ENCODE data around the gene RIPOR1. TPM values are rescaled to one million over a fixed set of nuclear protein-coding genes. Genes with fewer than 3 reads are reported as not detected.

The RIPOR1 gene
- total RNA-seq, 1 donor from 2014 or later: 159 TPM

DNA sequence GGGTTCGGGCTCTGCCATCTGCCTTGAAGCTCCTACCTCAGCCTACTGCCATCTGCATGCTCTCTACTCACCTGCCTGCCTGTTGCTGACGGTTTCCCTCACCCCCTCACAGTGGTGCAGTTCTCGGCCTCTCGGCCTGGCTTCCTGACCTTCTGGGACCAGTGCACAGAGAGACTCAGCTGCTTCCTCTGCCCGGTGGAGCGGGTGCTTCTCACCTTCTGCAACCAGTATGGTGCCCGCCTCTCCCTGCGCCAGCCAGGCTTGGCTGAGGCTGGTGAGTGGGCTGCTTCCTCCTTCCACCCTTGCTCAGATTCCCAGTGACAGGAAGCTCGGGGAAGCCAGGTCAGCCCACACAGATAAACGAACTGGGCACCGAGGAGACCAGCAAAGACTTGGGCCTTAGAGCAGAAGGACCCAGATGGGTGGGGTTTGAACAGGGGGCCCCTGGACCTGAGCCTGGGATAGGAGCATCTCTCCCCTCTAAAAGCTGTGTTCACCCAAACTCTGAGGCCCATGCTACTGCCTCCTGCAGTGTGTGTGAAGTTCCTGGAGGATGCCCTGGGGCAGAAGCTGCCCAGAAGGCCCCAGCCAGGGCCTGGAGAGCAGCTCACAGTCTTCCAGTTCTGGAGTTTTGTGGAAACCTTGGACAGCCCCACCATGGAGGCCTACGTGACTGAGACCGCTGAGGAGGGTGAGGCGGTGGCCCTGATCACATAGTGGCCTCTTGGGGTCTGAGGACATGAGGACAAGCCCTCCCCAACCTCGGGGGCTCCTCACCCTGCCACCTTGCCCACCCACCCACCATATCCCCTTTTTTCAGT lies 16.4 kb downstream of the RIPOR1 start:
- ChIA-PET POLR2A (interaction anchor here (0.6 to 5.9 kb wide), 11 partner anchors 8 to 700 kb away, joined by 3 to 77 read pairs (median 5); partner anchors contain the start of genes ACD, CARMIL2, CTCF and RIPOR1), CTCF (interaction anchor here (0.9 to 10.6 kb wide), 10 partner anchors 11 to 124 kb away, joined by 3 to 200 read pairs (median 20); partner anchors contain the start of genes ATP6V0D1, C16orf86, CARMIL2 and CTCF)
- ATAC-seq (ENCODE audit: low read depth): no peak
- DNase-seq: no peak
- intact Hi-C loops (cut with micrococcal nuclease): no loop called here
- H3K4me1 Mint-ChIP-seq: peaks cover 87% of the 10 kb centered on the region
- H3K4me3 Mint-ChIP-seq: no peak overlapping the region
- H3K27me3 Mint-ChIP-seq: no peaks in the 10 kb centered on the region
- H3K9me3 Mint-ChIP-seq: no peaks in the 10 kb centered on the region
- H3K27ac Mint-ChIP-seq: peak overlapping the region; percentile 66
- peaks cover 77% of the 10 kb centered on the region for H3K36me3 Mint-ChIP-seq (ENCODE audit: low read depth)
- TF ChIP-seq, protein P1, sequence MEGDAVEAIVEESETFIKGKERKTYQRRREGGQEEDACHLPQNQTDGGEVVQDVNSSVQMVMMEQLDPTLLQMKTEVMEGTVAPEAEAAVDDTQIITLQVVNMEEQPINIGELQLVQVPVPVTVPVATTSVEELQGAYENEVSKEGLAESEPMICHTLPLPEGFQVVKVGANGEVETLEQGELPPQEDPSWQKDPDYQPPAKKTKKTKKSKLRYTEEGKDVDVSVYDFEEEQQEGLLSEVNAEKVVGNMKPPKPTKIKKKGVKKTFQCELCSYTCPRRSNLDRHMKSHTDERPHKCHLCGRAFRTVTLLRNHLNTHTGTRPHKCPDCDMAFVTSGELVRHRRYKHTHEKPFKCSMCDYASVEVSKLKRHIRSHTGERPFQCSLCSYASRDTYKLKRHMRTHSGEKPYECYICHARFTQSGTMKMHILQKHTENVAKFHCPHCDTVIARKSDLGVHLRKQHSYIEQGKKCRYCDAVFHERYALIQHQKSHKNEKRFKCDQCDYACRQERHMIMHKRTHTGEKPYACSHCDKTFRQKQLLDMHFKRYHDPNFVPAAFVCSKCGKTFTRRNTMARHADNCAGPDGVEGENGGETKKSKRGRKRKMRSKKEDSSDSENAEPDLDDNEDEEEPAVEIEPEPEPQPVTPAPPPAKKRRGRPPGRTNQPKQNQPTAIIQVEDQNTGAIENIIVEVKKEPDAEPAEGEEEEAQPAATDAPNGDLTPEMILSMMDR (IDR thresholded peaks at IDR 0.05): no peak

DNA sequence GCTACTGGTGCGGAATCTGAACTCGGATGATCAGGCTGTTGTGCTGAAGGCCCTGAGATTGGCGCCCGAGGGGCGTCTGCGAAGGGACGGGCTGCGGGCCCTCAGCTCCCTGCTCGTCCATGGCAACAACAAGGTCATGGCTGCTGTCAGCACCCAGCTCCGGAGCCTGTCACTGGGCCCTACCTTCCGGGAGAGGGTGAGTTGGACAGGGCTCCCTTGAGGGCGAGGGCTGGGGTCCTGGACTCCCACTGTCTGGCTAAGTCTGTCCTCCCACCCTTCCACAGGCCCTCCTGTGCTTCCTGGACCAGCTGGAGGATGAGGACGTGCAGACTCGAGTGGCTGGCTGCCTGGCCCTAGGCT lies 17.0 kb downstream of the RIPOR1 start:
- peaks cover 73% of the 10 kb centered on the region for H3K36me3 Mint-ChIP-seq (ENCODE audit: low read depth)
- CTCF ChIA-PET: interaction anchor here (0.6 to 10.6 kb wide), 10 partner anchors 11 to 256 kb away, joined by 3 to 200 read pairs (median 20); partner anchors contain the start of genes ATP6V0D1, C16orf86, CARMIL2 and CTCF
- intact Hi-C loops (cut with micrococcal nuclease): loop anchor here (2.0 kb wide), 1 partner anchor 51 kb away; no protein-coding TSS in a partner anchor
- ATAC-seq (ENCODE audit: low read depth) (no peak), DNase-seq (no peak)
- POLR2A ChIA-PET: interaction anchor here (0.6 to 5.9 kb wide), 9 partner anchors 9 to 620 kb away, joined by 3 to 77 read pairs (median 5); partner anchors contain the start of genes ACD, CARMIL2, CTCF and RIPOR1
- no peaks in the 10 kb centered on the region for H3K9me3 Mint-ChIP-seq
- no peak overlapping the region for H3K4me3 Mint-ChIP-seq
- no peaks in the 10 kb centered on the region for H3K27me3 Mint-ChIP-seq
- TF ChIP-seq, protein P1 (IDR thresholded peaks at IDR 0.05): no peak
- peak overlapping the region; percentile 30 for H3K27ac Mint-ChIP-seq
- peaks cover 87% of the 10 kb centered on the region for H3K4me1 Mint-ChIP-seq

- intact Hi-C loops (cut with micrococcal nuclease): loop anchor here (2.0 kb wide), 1 partner anchor 51 kb away; no protein-coding TSS in a partner anchor
- peaks cover 68% of the 10 kb centered on the region for H3K36me3 Mint-ChIP-seq (ENCODE audit: low read depth)
- H3K4me1 Mint-ChIP-seq: peaks cover 87% of the 10 kb centered on the region
- H3K27me3 Mint-ChIP-seq: no peaks in the 10 kb centered on the region
- DNase-seq (no peak), ATAC-seq (ENCODE audit: low read depth) (no peak)
- H3K27ac Mint-ChIP-seq: peak overlapping the region; percentile 95
- ChIA-PET POLR2A (interaction anchor here (0.6 to 5.9 kb wide), 10 partner anchors 9 to 621 kb away, joined by 3 to 133 read pairs (median 12); partner anchors contain the start of genes CARMIL2, CTCF, RIPOR1 and RRAD), CTCF (interaction anchor here (0.6 to 10.6 kb wide), 10 partner anchors 10 to 256 kb away, joined by 3 to 200 read pairs (median 20); partner anchors contain the start of genes C16orf86, CARMIL2, CTCF and ENKD1)
- H3K9me3 Mint-ChIP-seq: no peaks in the 10 kb centered on the region
- H3K4me3 Mint-ChIP-seq: no peak overlapping the region
- TF ChIP-seq, protein P1 (IDR thresholded peaks at IDR 0.05): no peak
Measured at GRCh38 chr16:67546091-67546501, 17.5 kb downstream of the RIPOR1 start.

GRCh38 chr16:67546761-67547422 lies 18.3 kb downstream of the RIPOR1 start:
- TF ChIP-seq, protein P1 (IDR thresholded peaks at IDR 0.05): peak; percentile 95
- Mint-ChIP-seq H3K4me3 (peak overlapping the region; percentile 58), H3K9me3 (no peaks in the 10 kb centered on the region), H3K27ac (peak overlapping the region; percentile 95), H3K27me3 (no peaks in the 10 kb centered on the region), H3K36me3 (ENCODE audit: low read depth) (peaks cover 63% of the 10 kb centered on the region), H3K4me1 (peaks cover 87% of the 10 kb centered on the region)
- ChIA-PET CTCF (interaction anchor here (0.7 to 10.6 kb wide), 28 partner anchors 9 to 125 kb away, joined by 3 to 200 read pairs (median 6); partner anchors contain the start of genes ACD, ATP6V0D1, C16orf86 and CARMIL2), POLR2A (interaction anchor here (0.6 to 5.9 kb wide), 22 partner anchors 10 to 172 kb away, joined by 4 to 133 read pairs (median 6); partner anchors contain the start of genes ACD, ATP6V0D1, C16orf86 and CARMIL2)
- intact Hi-C loops (cut with micrococcal nuclease): loop anchor here (1.0 to 2.0 kb wide), 5 partner anchors 15 to 121 kb away; partner anchors contain the start of gene CTCF
- ATAC-seq (ENCODE audit: low read depth) (no peak), DNase-seq (peak; percentile 73)
